ENCODE results near the gene CHFR.

DNA sequence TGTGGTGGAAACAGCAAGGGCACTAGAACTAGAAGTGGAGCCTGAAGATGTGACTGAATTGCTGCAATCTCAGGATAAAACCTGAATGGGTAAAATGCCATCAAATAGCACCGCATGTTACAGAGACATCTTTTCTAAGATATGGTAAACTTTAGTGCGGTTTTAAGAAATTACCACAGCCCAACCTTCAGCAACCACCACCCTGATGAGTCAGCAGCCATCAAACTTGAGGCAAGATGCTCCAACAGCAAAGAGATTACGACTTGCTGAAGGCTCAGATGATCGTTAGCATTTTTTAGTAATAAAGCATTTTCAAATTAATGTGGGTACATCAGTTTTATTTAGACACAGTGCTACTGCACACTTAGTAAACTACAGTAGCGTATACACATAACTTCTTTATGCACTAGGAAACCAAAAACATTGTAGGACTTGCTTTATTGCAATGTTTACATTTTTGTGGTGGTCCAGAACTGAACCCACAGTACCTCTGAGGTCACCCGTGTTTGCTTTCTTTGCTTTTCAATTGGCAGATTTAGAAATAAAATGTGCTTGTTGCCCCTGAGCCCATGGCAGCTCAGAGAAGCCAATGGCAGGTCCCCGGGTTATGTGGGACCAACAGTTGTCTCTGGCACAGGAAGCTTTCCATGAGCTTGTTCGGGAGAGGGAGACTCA is 74.6 kb downstream of the CHFR start:
- TF ChIP-seq, protein P1, sequence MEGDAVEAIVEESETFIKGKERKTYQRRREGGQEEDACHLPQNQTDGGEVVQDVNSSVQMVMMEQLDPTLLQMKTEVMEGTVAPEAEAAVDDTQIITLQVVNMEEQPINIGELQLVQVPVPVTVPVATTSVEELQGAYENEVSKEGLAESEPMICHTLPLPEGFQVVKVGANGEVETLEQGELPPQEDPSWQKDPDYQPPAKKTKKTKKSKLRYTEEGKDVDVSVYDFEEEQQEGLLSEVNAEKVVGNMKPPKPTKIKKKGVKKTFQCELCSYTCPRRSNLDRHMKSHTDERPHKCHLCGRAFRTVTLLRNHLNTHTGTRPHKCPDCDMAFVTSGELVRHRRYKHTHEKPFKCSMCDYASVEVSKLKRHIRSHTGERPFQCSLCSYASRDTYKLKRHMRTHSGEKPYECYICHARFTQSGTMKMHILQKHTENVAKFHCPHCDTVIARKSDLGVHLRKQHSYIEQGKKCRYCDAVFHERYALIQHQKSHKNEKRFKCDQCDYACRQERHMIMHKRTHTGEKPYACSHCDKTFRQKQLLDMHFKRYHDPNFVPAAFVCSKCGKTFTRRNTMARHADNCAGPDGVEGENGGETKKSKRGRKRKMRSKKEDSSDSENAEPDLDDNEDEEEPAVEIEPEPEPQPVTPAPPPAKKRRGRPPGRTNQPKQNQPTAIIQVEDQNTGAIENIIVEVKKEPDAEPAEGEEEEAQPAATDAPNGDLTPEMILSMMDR (conservative IDR thresholded peaks at IDR 0.05; ENCODE audit: low read depth in 2 of 2) = no peak
- TF ChIP-seq POLR2AphosphoS5 (IDR thresholded peaks at IDR 0.05; ENCODE audit: low read depth) = no peak
- no peak for TF ChIP-seq EZH2 (IDR thresholded peaks at IDR 0.05; ENCODE audit: low read depth, unreplicated experiment)
- no peak for TF ChIP-seq EZH2phosphoT487 (IDR thresholded peaks at IDR 0.05; ENCODE audit: unreplicated experiment)
- TF ChIP-seq CREB1 (CRISPR knock-in tag; IDR thresholded peaks at IDR 0.05; ENCODE audit: low read depth) = no peak
- TF ChIP-seq, protein P2, sequence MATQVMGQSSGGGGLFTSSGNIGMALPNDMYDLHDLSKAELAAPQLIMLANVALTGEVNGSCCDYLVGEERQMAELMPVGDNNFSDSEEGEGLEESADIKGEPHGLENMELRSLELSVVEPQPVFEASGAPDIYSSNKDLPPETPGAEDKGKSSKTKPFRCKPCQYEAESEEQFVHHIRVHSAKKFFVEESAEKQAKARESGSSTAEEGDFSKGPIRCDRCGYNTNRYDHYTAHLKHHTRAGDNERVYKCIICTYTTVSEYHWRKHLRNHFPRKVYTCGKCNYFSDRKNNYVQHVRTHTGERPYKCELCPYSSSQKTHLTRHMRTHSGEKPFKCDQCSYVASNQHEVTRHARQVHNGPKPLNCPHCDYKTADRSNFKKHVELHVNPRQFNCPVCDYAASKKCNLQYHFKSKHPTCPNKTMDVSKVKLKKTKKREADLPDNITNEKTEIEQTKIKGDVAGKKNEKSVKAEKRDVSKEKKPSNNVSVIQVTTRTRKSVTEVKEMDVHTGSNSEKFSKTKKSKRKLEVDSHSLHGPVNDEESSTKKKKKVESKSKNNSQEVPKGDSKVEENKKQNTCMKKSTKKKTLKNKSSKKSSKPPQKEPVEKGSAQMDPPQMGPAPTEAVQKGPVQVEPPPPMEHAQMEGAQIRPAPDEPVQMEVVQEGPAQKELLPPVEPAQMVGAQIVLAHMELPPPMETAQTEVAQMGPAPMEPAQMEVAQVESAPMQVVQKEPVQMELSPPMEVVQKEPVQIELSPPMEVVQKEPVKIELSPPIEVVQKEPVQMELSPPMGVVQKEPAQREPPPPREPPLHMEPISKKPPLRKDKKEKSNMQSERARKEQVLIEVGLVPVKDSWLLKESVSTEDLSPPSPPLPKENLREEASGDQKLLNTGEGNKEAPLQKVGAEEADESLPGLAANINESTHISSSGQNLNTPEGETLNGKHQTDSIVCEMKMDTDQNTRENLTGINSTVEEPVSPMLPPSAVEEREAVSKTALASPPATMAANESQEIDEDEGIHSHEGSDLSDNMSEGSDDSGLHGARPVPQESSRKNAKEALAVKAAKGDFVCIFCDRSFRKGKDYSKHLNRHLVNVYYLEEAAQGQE (IDR thresholded peaks at IDR 0.05; ENCODE audit: unreplicated experiment) = no peak
- TF ChIP-seq ETS1 (IDR thresholded peaks at IDR 0.05) = no peak
- no peak for TF ChIP-seq NANOG (IDR thresholded peaks at IDR 0.05; ENCODE audit: borderline replicate concordance)
- no peak for TF ChIP-seq ZNF114 (CRISPR knock-in tag; IDR thresholded peaks at IDR 0.05)
- no peak for TF ChIP-seq JUNB (IDR thresholded peaks at IDR 0.05; ENCODE audit: unreplicated experiment)
- TF ChIP-seq, protein P3, sequence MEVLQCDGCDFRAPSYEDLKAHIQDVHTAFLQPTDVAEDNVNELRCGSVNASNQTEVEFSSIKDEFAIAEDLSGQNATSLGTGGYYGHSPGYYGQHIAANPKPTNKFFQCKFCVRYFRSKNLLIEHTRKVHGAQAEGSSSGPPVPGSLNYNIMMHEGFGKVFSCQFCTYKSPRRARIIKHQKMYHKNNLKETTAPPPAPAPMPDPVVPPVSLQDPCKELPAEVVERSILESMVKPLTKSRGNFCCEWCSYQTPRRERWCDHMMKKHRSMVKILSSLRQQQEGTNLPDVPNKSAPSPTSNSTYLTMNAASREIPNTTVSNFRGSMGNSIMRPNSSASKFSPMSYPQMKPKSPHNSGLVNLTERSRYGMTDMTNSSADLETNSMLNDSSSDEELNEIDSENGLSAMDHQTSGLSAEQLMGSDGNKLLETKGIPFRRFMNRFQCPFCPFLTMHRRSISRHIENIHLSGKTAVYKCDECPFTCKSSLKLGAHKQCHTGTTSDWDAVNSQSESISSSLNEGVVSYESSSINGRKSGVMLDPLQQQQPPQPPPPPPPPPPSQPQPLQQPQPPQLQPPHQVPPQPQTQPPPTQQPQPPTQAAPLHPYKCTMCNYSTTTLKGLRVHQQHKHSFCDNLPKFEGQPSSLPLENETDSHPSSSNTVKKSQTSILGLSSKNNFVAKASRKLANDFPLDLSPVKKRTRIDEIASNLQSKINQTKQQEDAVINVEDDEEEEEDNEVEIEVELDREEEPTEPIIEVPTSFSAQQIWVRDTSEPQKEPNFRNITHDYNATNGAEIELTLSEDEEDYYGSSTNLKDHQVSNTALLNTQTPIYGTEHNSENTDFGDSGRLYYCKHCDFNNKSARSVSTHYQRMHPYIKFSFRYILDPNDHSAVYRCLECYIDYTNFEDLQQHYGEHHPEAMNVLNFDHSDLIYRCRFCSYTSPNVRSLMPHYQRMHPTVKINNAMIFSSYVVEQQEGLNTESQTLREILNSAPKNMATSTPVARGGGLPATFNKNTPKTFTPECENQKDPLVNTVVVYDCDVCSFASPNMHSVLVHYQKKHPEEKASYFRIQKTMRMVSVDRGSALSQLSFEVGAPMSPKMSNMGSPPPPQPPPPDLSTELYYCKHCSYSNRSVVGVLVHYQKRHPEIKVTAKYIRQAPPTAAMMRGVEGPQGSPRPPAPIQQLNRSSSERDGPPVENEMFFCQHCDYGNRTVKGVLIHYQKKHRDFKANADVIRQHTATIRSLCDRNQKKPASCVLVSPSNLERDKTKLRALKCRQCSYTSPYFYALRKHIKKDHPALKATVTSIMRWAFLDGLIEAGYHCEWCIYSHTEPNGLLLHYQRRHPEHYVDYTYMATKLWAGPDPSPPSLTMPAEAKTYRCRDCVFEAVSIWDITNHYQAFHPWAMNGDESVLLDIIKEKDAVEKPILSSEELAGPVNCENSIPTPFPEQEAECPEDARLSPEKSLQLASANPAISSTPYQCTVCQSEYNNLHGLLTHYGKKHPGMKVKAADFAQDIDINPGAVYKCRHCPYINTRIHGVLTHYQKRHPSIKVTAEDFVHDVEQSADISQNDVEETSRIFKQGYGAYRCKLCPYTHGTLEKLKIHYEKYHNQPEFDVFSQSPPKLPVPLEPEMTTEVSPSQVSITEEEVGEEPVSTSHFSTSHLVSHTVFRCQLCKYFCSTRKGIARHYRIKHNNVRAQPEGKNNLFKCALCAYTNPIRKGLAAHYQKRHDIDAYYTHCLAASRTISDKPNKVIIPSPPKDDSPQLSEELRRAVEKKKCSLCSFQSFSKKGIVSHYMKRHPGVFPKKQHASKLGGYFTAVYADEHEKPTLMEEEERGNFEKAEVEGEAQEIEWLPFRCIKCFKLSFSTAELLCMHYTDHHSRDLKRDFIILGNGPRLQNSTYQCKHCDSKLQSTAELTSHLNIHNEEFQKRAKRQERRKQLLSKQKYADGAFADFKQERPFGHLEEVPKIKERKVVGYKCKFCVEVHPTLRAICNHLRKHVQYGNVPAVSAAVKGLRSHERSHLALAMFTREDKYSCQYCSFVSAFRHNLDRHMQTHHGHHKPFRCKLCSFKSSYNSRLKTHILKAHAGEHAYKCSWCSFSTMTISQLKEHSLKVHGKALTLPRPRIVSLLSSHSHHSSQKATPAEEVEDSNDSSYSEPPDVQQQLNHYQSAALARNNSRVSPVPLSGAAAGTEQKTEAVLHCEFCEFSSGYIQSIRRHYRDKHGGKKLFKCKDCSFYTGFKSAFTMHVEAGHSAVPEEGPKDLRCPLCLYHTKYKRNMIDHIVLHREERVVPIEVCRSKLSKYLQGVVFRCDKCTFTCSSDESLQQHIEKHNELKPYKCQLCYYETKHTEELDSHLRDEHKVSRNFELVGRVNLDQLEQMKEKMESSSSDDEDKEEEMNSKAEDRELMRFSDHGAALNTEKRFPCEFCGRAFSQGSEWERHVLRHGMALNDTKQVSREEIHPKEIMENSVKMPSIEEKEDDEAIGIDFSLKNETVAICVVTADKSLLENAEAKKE (CRISPR knock-in tag; IDR thresholded peaks at IDR 0.05) = no peak
- TF ChIP-seq ZNF331 (CRISPR knock-in tag; IDR thresholded peaks at IDR 0.05; ENCODE audit: low read depth) = no peak

Data from GM23338 (cell line).